Fibroblast of skin of left biceps (primary cell): ENCODE measurements around the gene PRCD.
"Not testable (repeated sequence)": the region's sequence is repeated elsewhere in the genome, so short reads cannot be mapped to it uniquely, and the experiment has no call there.

Source experiments
- DNase-seq, 2 experiments: peaks; one replicate each; pipeline ENCODE4 v3.0.0-alpha.2; 2013; ENCODE audit warnings: low read depth in 2 of 2

PRCD gene

GRCh38 chr17:76504117-76504516 lies 35.7 kb upstream of the PRCD start:
- DNase-seq: no peak

DNA sequence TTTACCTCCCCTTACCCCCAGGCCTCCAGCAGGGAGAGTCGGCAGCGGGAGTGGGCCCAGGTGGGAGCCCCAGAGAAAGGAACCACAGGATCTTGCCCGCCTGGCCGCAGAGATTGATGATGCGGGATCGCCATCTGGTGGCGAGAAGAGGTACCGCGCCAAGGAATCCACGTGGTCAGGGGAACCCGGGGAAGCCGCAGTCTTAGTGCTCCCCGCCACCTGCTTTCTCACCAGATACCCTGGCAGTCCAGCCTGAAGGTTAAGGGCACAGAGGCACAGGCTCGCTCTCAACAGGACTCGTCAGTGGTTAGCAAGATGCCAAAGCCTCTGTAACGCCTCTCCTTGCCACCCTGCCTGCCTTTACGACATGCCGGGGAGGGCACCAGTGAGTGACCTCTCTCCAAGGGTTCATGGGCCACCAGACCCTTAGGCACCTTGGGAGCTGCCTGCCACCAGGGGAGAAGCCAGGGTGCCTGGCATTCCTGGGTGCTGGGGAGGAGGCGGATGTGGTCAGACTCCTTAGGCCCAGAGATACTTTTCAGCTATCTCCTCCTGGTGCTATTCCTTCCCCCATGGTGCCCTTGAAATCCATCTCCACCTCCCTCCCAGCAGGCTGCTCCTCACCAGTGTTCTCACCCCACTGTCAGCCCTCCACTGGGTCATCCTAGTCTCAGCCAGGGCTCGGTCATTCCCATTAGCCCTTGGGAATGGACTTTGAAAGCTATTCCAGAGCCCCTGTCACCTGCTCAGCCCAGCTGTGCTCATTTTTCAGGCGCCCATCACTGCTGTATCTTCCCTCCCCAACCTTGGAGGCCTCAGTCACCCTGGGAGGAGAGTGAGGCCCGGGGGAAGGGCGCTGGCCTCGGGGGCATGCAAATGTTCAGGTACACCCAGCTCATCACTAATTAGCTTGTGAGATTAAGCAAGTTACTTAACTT lies 33.2 kb upstream of the PRCD start:
- DNase-seq: no peak

DNA sequence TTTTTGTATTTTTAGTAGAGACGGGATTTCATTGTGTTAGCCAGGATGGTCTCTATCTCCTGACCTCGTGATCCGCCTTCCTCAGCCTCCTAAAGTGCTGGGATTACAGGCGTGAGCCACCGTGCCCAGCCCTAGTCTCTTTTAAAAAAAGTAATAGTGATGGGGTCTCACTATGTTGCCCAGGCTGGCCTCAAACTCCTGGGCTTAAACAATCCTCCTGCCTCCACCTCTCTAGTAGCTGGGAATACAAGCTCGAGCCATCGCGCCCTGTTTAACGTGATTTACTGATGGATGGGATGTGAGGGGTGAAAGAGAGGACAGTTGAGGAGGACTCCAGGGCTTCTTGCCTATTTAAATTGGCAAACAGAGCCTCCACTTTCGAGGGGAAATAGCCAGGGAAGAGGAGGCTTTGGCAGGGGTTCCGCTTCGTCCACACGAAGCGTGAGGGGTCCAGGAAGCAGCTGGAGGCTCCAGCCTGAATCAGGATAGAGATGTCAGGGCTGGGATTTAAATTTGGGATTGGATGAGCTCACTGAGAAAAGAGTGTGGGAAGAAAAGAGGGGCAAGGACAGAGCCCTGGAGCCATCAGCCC lies 31.3 kb upstream of the PRCD start:
- not testable (repeated sequence) for DNase-seq

GRCh38 chr17:76510831-76511244 lies 29.0 kb upstream of the PRCD start:
- DNase-seq: no peak

DNA sequence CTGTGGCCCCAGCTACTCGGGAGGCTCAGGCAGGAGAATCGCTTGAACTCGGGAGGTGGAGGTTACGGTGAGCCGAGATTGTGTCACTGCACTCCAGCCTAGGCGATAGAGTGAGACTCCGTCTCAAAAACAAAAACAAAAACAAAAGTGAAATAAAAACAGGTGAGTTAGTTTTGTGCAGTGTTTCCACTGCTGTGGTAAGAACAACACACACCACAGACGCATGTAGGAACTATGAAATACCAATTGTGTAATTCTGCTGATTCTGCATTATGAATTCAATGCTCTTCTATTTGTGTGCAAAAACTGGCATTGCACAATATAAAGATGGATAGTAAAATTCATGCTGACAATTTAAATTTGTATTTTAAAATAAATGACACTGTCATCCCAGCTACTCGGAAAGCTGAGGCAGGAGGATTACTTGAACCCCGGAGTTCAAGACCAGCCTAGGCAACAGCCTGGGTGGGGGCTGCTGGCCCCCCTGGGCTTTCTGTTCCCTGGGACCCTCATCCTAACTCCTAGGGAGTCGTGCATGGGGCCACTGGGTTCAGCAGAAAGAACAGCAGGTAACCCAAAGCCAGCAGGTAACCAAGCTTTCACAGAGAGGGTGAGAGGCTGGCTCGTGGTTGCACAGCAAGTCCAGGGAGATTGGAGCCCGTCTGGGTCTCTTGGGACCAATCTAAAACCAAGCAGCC lies 28.0 kb upstream of the PRCD start:
- DNase-seq: no peak

DNA sequence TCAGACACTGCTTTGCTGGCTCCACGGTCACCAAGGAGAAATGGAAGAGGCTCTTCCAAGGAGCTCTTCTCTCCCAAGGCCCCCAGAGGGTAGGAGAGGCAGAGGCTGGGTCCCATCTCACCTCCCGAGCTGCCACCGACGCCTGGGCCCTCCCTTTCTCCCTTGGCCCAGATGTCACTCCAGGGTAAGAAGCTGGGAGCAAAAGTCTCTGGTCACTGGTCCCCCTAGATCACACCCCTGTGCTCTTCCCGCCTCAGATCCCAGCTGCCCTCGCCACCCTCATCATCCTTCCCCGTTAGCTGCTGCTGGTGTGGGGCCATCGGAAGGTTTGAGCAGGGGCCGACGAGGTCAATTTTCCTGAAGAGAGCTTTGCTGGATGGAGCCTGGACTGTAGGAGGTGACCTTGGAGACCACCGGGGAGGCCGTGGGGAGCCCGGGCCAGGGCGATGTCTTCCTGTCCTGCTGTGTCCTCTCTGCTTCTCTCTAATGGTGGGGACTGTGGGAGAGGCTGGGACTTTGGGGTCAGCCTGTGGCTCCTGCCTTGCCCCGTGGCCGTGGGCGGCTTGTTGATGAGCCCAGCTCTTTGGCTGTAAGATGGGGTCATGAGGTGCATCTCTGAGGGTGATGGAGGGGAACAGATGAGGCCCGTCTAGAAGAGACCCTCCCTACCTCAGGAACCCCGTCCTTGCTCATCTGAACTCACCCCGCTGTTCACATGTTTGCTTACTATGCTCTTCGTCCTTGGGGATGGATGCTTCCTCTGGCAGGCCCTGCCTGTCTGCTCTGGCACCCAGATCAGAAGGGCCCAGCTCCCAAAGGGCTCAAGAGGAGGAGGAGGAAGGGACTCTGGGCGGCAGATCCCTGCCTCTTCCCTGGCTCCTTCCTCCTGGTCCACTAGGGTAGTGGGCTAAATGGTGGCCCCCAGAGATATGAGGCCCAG lies 27.2 kb upstream of the PRCD start:
- DNase-seq: no peak

DNA sequence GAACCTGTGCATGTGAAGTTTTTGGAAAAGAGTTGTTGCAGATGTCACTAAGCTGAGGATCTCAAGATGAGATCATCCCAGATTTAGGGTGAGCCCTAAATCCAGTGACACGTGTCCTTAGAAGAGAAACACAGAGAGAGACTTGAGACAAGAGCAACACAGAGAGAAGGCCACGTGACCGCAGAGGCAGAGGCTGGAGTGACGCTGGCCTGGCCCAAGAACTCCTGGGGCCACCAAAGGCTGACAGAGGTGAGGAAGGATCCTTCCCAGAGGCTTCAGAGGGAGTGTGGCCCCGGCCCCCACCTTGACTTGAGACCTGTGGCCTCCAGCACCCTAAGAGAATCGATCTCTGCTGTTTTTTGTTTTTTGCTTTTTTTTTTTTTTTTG lies 26.5 kb upstream of the PRCD start:
- DNase-seq: no peak

DNA sequence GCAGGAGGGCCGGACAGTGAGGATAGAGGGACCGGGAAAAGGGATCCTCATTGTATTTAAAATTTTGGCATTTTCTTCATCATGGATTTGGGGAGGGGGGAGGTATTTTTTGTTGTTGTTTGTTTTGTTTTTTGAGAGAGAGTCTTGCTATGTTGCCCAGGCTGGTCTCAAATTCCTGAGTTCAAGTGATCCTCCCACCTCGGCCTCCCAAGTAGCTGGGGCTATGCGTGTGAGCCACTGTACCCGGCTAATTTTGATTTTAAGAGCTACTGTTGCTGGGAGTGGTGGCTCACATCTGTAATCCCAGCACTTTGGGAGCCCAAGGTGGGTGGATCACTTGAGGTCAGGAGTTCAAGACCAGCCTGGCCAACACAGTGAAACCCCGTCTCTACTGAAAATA lies 25.5 kb upstream of the PRCD start:
- DNase-seq: not testable (repeated sequence)

- peak; percentile 56 to 60 for DNase-seq
These were observed 24.4 kb upstream of the PRCD start for GRCh38 chr17:76515274-76515949.

GRCh38 chr17:76517638-76518038 lies 22.2 kb upstream of the PRCD start:
- DNase-seq: no peak

- DNase-seq: no peak
These were observed 20.5 kb upstream of the PRCD start for GRCh38 chr17:76519048-76519966.

- DNase-seq: no peak
These were observed 18.6 kb upstream of the PRCD start for GRCh38 chr17:76521262-76521661.

DNA sequence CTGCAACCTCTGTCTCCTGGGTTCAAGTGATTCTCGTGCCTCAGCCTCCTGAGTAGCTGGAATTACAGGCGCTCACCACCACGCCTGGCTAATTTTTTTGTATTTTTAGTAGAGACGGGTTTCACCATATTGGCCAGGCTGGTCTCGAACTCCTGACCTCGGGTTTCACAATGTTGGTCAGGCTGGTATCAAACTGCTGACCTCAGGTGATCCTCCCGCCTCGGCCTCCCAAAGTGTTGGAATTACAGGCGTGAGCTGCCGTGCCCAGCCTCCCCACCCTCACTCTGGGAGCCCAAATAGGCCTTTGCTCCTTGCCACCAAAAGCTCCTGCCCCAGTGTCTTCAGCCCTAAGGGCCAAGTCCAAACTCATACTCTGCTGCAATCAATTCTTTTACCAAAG lies 18.2 kb upstream of the PRCD start:
- not testable (repeated sequence) for DNase-seq

DNA sequence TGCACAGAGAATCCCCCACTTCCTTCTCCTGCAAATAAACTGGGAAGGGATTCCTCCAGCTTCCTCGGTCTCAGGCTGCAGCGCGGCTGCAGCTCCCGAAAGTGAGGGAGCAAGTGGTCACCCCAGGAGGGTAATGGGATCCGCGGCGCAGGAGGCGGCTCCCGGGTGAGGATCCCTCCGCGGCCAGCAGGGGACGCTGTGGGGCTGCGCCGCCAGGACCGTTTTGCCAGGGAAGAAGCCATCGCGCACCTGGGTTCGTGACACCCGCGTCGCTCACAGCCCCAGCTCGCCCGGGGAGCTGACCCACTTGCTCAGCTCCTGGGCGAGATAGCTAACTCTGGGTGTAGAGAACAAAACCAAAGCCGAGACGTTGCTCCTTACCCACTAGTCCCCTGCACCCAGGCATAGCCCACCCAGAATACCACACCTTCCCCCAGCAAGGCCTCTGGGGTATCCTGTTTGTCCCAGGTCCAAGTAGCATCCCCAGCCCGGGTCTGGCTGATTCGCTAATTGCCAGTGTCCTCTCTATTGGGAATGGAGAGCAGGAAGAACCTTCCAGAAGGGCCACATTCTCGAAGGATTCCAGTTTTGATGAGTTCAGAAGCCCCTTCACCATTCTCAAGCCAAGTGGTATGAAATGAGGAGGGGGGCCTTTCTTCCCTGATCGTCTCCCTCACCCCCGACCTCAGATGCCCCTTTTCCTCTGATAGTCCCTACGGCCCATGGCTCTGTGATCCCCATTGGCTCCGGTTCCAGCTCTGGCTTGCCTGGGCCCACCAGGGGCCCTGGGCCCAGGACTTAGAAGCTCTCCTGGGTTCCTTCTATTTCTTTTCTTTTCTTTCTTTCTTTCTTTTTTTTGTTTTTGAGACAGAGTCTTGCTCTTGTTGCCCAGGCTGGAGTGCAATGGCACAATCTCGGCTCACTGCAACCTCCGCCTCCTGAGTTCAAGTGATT lies 16.5 kb upstream of the PRCD start:
- no peak for DNase-seq

GRCh38 chr17:76524598-76525512 lies 15.0 kb upstream of the PRCD start:
- no peak for DNase-seq

GRCh38 chr17:76525513-76525833 lies 14.4 kb upstream of the PRCD start:
- not testable (repeated sequence) for DNase-seq

DNA sequence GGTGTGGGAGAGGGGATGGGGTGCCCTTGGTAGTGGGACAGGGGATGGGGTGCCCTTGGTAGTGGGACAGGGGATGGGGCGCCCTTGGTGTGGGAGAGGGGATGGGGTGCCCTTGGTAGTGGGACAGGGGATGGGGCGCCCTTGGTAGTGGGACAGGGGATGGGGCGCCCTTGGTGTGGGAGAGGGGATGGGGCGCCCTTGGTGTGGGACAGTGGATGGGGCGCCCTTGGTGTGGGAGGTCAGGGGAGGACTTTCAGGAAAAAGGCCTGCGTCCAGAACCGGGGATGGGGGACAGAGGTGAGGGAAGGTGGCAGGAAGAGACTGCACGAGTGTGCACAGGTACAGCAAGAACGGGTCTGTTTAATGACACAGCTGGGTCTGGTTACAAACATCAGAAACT lies 12.8 kb upstream of the PRCD start:
- not testable (repeated sequence) for DNase-seq
